Thoracic aorta endothelial cell (primary cell): Measurements from ENCODE around the gene MTSS2. TPM values are rescaled to one million over a fixed set of nuclear protein-coding genes. Genes with fewer than 3 reads are reported as not detected.

Source experiments
- total RNA-seq: library from RNA; depleted of rRNA; stranded (reverse); fragments of >200 nt; gene quantifications from 2 replicates; pipeline ENCODE4 v1.2.3, GENCODE V29; 2012

Gene MTSS2
- total RNA-seq: 19.2 and 26.3 TPM in 2 replicates

GRCh38 chr16:70685938-70686375, at the start of gene MTSS2:
Gene MTSS2 (minus strand): TSS chr16:70686053. CDS start chr16:70685791, 262 bp downstream.

GRCh38 chr16:70646260-70647241, 39.3 kb downstream of the MTSS2 start, which contains the start of gene IL34:
Gene IL34 (plus strand): TSS chr16:70646559. CDS start chr16:70646948, 389 bp downstream.

Other genes with a start within 250 kb of the MTSS2 start
- 34.7 and 41.5 TPM in 2 replicates for gene ST3GAL2, start 247.0 kb downstream of the MTSS2 start, total RNA-seq
- 7.6 and 9.0 TPM in 2 replicates for gene FCSK, start 231.5 kb downstream of the MTSS2 start, total RNA-seq
- 55.5 and 56.8 TPM in 2 replicates for gene COG4, start 162.5 kb downstream of the MTSS2 start, total RNA-seq
- gene SF3B3, start 162.2 kb downstream of the MTSS2 start, total RNA-seq: 190 and 239 TPM in 2 replicates
- gene IL34, start 39.5 kb downstream of the MTSS2 start, total RNA-seq: 0.14 and 0.27 TPM in 2 replicates
- 35.0 and 44.3 TPM in 2 replicates for gene VAC14, start 115.1 kb upstream of the MTSS2 start, total RNA-seq